GM23248 (cell line): ENCODE measurements around the gene HBB. TPM values are rescaled to one million over a fixed set of nuclear protein-coding genes. Genes with fewer than 3 reads are reported as not detected.

Experiments
- DNase-seq: peaks from one replicate; pipeline ENCODE4 v3.0.0-alpha.2; 2015
- H2AFZ ChIP-seq: fragments of 200-600 bp; sonication (generic); 2 replicates; pipeline ENCODE4 v1.6.1; 2016; ENCODE audit warnings: antibody characterized with exemption
- H3F3A ChIP-seq: fragments of 200-600 bp; sonication (generic); 2 replicates; pipeline ENCODE4 v1.6.1; 2016; ENCODE audit warnings: mild to moderate bottlenecking, antibody characterized with exemption, mixed run types; ENCODE audit not compliant: insufficient read depth
- H3K27ac ChIP-seq: fragments of 200-600 bp; sonication (generic); 2 replicates; pipeline ENCODE4 v1.5.1; 2016; ENCODE audit warnings: mild to moderate bottlenecking
- H3K27me3 ChIP-seq: fragments of 200-600 bp; sonication (generic); replicated peaks from 2 replicates; pipeline ENCODE4 v1.6.1; 2016; ENCODE audit warnings: mild to moderate bottlenecking; ENCODE audit not compliant: insufficient read depth
- H3K36me3 ChIP-seq: fragments of 200-600 bp; sonication (generic); 2 replicates; pipeline ENCODE4 v1.6.1; 2016; ENCODE audit warnings: low read depth, mild to moderate bottlenecking
- H3K4me1 ChIP-seq: fragments of 200-600 bp; sonication (generic); 2 replicates; pipeline ENCODE4 v1.6.1; 2016; ENCODE audit warnings: mild to moderate bottlenecking; ENCODE audit not compliant: insufficient read depth
- H3K4me2 ChIP-seq: fragments of 200-600 bp; sonication (generic); one replicate; pipeline ENCODE4 v1.6.1; 2016; ENCODE audit warnings: mild to moderate bottlenecking; ENCODE audit not compliant: unreplicated experiment
- H3K4me3 ChIP-seq: fragments of 200-600 bp; sonication (generic); 2 replicates; pipeline ENCODE4 v1.5.1; 2016; ENCODE audit warnings: mild to moderate bottlenecking
- H3K79me2 ChIP-seq: fragments of 200-600 bp; sonication (generic); 2 replicates; pipeline ENCODE4 v1.6.1; 2016; ENCODE audit warnings: mild to moderate bottlenecking; ENCODE audit not compliant: insufficient read depth
- H3K9ac ChIP-seq: fragments of 200-600 bp; sonication (generic); 2 replicates; pipeline ENCODE4 v1.6.1; 2016; ENCODE audit warnings: mild to moderate bottlenecking
- H3K9me2 ChIP-seq: fragments of 200-600 bp; sonication (generic); 2 replicates; pipeline ENCODE4 v1.6.1; 2016; ENCODE audit warnings: mixed run types, mild to moderate bottlenecking, moderate library complexity; ENCODE audit not compliant: insufficient read depth
- H3K9me3 ChIP-seq: fragments of 200-600 bp; sonication (generic); one replicate; pipeline ENCODE4 v1.6.1; 2017; ENCODE audit warnings: low read depth
- H4K20me1 ChIP-seq: fragments of 200-600 bp; sonication (generic); 2 replicates; pipeline ENCODE4 v1.6.0; 2016; ENCODE audit not compliant: insufficient read depth
- EZH2 ChIP-seq: fragments of 200-600 bp; sonication (generic); IDR thresholded peaks from 2 replicates; pipeline ENCODE4 v1.6.1; 2018; ENCODE audit warnings: antibody characterized with exemption, mild to moderate bottlenecking; ENCODE audit not compliant: insufficient read depth, poor library complexity, severe bottlenecking
- EZH2phosphoT487 ChIP-seq: fragments of 200-600 bp; sonication (generic); IDR thresholded peaks from 2 replicates; pipeline ENCODE4 v1.6.1; 2018; ENCODE audit warnings: antibody characterized with exemption, moderate library complexity, mild to moderate bottlenecking, low read depth; ENCODE audit not compliant: insufficient read depth
- WGBS, 2 experiments: methylation state at CpG; one replicate each; pipeline ENCODE4 v1.1.6; 2015 to 2017; ENCODE audit warnings: low lambda C conversion rate in 2 of 2, low coverage in 1 of 2; ENCODE audit errors: missing lambda C conversion rate in 2 of 2; 5-methylcytosine and 5-hydroxymethylcytosine counted together
- in situ Hi-C: fragments of 300-500 bp; cut with MboI; formaldehyde crosslinking; loops from 2 replicates; pipeline ENCODE4 v1.15.0; 2020
- polyA plus RNA-seq: library from polyadenylated mRNA; unstranded; fragments of >200 nt; fragmentation: Nextera tagmentation; extraction: Ambion mirVana; gene quantifications from 2 replicates; pipeline ENCODE4 v1.2.1, GENCODE V29; 2016
- total RNA-seq: library from RNA; depleted of rRNA; stranded (reverse); fragments of >200 nt; shearing (Covaris generic); gene quantifications from 2 replicates; pipeline ENCODE4 v1.2.3, GENCODE V29; 2014

The HBB gene
- total and polyA plus RNA-seq, 2 experiments from 2014 or later = not detected

GRCh38 chr11:5242933-5243815 lies 16.3 kb upstream of the HBB start:
- Histone ChIP-seq H3K4me1 (no peaks in the 10 kb centered on the region), H3K4me3 (no peak overlapping the region), H3K9me2 (no peaks in the 10 kb centered on the region), H3K9me3 (no peaks in the 10 kb centered on the region), H3F3A (no peaks in the 10 kb centered on the region), H3K36me3 (no peaks in the 10 kb centered on the region), H3K27ac (no peak overlapping the region), H3K4me2 (no peak overlapping the region), H3K9ac (no peak overlapping the region), H3K27me3 (no peaks in the 10 kb centered on the region), H4K20me1 (no peaks in the 10 kb centered on the region), H3K79me2 (no peaks in the 10 kb centered on the region), H2AFZ (no peak overlapping the region)
- 11 to 19% methylated on average over 7 of the region's 7 CpGs for WGBS, 2 experiments
- no peak for TF ChIP-seq EZH2phosphoT487
- TF ChIP-seq EZH2 = no peak
- DNase-seq = peak; percentile 46
- in situ Hi-C loops = no loop called here

GRCh38 chr11:5242208-5242607 lies 15.3 kb upstream of the HBB start:
- H2AFZ ChIP-seq = no peak overlapping the region
- 51 to 61% methylated on average over 2 of the region's 2 CpGs for WGBS, 2 experiments
- H3K4me1 ChIP-seq = no peaks in the 10 kb centered on the region
- no peak overlapping the region for H3K4me3 ChIP-seq
- H3K9me3 ChIP-seq = no peaks in the 10 kb centered on the region
- in situ Hi-C loops = no loop called here
- H3K9ac ChIP-seq = no peak overlapping the region
- H3K27me3 ChIP-seq = no peaks in the 10 kb centered on the region
- no peaks in the 10 kb centered on the region for H3K79me2 ChIP-seq
- H3K4me2 ChIP-seq = no peak overlapping the region
- H3K9me2 ChIP-seq = no peaks in the 10 kb centered on the region
- no peak for DNase-seq
- TF ChIP-seq EZH2phosphoT487 (no peak), EZH2 (no peak)
- no peaks in the 10 kb centered on the region for H3K36me3 ChIP-seq
- no peaks in the 10 kb centered on the region for H4K20me1 ChIP-seq
- H3K27ac ChIP-seq = no peak overlapping the region
- no peaks in the 10 kb centered on the region for H3F3A ChIP-seq

DNA sequence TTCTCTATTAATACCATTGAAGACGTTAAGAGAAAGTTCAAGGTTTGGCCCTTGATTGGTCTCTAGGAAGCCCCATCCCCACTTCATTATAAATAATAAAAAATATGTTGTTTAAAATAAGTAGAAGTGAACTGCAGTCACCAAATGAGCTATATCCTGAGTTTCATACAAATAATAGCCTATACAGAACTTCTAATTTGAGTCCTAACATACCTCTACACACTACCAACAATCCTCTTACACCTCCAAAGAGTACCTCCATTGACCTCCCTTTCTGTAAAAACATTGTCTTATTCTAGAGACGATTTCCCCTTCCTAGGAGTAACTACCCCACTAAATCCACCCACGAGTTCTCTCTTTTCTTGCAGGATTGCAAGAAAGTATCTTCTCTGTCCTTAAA lies 14.6 kb upstream of the HBB start:
- Histone ChIP-seq H3K9me2 (no peaks in the 10 kb centered on the region), H3K4me3 (no peak overlapping the region), H3K4me2 (no peak overlapping the region), H3K4me1 (no peaks in the 10 kb centered on the region), H3K27me3 (no peaks in the 10 kb centered on the region), H3K27ac (no peak overlapping the region), H4K20me1 (no peaks in the 10 kb centered on the region), H3K36me3 (no peaks in the 10 kb centered on the region), H3K9ac (no peak overlapping the region), H3K9me3 (no peaks in the 10 kb centered on the region), H3F3A (no peaks in the 10 kb centered on the region), H2AFZ (no peak overlapping the region), H3K79me2 (no peaks in the 10 kb centered on the region)
- TF ChIP-seq EZH2phosphoT487 = no peak
- TF ChIP-seq EZH2 = no peak
- DNase-seq = no peak
- in situ Hi-C loops = no loop called here
- WGBS, 2 experiments = 40 to 49% methylated on average over 3 of the region's 3 CpGs

- Histone ChIP-seq H3K9me3 (no peaks in the 10 kb centered on the region), H3K4me3 (no peak overlapping the region), H2AFZ (no peak overlapping the region), H3K79me2 (no peaks in the 10 kb centered on the region), H3K27me3 (no peaks in the 10 kb centered on the region), H3K27ac (no peak overlapping the region), H3K9ac (no peak overlapping the region), H4K20me1 (no peaks in the 10 kb centered on the region), H3K36me3 (no peaks in the 10 kb centered on the region), H3F3A (no peaks in the 10 kb centered on the region), H3K4me1 (no peaks in the 10 kb centered on the region), H3K9me2 (no peaks in the 10 kb centered on the region), H3K4me2 (no peak overlapping the region)
- DNase-seq = no peak
- in situ Hi-C loops = no loop called here
- 49 to 64% methylated on average over 2 of the region's 2 CpGs for WGBS, 2 experiments
- TF ChIP-seq EZH2phosphoT487 = no peak
- no peak for TF ChIP-seq EZH2
Measured at GRCh38 chr11:5240458-5240857, 13.6 kb upstream of the HBB start.

DNA sequence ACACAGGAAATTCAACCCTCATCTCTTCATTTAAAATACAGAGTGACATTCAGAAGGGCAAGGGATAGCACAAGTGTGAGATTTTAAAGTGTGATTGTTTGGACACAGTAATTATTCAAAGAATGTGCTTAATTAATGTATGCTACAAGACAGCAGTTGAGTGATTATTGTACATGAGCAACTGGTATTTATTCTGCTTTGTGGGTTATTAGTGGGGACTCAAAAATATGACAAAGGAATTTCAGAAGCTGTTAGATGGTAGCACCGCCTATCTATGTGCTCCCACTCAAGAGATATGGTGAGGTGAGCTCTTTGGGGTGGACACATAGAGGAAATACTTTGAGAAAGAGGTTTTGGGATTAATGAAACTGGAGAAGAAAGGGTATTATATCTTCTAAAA lies 13.2 kb upstream of the HBB start:
- no peak for DNase-seq
- H3K27me3 ChIP-seq = no peaks in the 10 kb centered on the region
- H3K4me2 ChIP-seq = no peak overlapping the region
- no peak overlapping the region for H3K4me3 ChIP-seq
- no peak overlapping the region for H3K9ac ChIP-seq
- WGBS, 2 experiments = 92 to 100% methylated on average over 1 of the region's 1 CpG
- H3K27ac ChIP-seq = no peak overlapping the region
- H3K4me1 ChIP-seq = no peaks in the 10 kb centered on the region
- H4K20me1 ChIP-seq = no peaks in the 10 kb centered on the region
- TF ChIP-seq EZH2phosphoT487 (no peak), EZH2 (no peak)
- no peak overlapping the region for H2AFZ ChIP-seq
- H3F3A ChIP-seq = no peaks in the 10 kb centered on the region
- H3K79me2 ChIP-seq = no peaks in the 10 kb centered on the region
- no peaks in the 10 kb centered on the region for H3K9me2 ChIP-seq
- in situ Hi-C loops = no loop called here
- no peaks in the 10 kb centered on the region for H3K36me3 ChIP-seq
- H3K9me3 ChIP-seq = no peaks in the 10 kb centered on the region
